ENCODE measurements around the gene TSSK1B. TPM values are rescaled to one million over a fixed set of nuclear protein-coding genes. Genes with fewer than 3 reads are reported as not detected.

The TSSK1B gene
- total and polyA plus RNA-seq, 10 of the 15 experiments (the other 5 are each of a cell fraction or from before 2014, with no cell fraction given) = not detected

DNA sequence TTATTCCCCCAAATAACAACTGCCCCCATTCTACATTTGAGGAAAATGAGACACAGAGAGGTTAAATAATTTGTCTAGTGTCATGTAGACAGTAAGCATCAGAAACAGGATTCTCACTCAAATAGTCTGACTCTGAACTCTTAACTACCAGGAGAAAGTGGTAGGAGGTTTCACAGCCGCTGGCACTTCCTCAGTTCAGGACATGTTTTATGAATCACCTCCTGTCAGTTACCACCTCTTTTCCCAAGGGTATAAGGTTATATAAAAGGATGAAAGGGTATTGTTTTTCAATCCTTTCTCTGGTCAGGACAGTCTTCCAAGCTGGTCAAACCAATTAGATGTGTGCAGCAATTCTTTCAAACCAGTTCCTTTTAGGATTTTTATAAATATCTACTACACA is 52.1 kb downstream of the TSSK1B start (continued):
- TF ChIP-seq BHLHE40 (IDR thresholded peaks at IDR 0.05; ENCODE audit: borderline replicate concordance in 1 of 2, low read depth in 2 of 2, low read length in 1 of 2) = no peak
- no peak for TF ChIP-seq SUZ12 (IDR thresholded peaks at IDR 0.05; ENCODE audit: unreplicated experiment)
- TF ChIP-seq, protein P1, sequence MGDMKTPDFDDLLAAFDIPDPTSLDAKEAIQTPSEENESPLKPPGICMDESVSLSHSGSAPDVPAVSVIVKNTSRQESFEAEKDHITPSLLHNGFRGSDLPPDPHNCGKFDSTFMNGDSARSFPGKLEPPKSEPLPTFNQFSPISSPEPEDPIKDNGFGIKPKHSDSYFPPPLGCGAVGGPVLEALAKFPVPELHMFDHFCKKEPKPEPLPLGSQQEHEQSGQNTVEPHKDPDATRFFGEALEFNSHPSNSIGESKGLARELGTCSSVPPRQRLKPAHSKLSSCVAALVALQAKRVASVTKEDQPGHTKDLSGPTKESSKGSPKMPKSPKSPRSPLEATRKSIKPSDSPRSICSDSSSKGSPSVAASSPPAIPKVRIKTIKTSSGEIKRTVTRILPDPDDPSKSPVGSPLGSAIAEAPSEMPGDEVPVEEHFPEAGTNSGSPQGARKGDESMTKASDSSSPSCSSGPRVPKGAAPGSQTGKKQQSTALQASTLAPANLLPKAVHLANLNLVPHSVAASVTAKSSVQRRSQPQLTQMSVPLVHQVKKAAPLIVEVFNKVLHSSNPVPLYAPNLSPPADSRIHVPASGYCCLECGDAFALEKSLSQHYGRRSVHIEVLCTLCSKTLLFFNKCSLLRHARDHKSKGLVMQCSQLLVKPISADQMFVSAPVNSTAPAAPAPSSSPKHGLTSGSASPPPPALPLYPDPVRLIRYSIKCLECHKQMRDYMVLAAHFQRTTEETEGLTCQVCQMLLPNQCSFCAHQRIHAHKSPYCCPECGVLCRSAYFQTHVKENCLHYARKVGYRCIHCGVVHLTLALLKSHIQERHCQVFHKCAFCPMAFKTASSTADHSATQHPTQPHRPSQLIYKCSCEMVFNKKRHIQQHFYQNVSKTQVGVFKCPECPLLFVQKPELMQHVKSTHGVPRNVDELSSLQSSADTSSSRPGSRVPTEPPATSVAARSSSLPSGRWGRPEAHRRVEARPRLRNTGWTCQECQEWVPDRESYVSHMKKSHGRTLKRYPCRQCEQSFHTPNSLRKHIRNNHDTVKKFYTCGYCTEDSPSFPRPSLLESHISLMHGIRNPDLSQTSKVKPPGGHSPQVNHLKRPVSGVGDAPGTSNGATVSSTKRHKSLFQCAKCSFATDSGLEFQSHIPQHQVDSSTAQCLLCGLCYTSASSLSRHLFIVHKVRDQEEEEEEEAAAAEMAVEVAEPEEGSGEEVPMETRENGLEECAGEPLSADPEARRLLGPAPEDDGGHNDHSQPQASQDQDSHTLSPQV (IDR thresholded peaks at IDR 0.05) = no peak
- TF ChIP-seq FOXM1 (IDR thresholded peaks at IDR 0.05; ENCODE audit: low read depth, low read length) = no peak
- no peak for TF ChIP-seq BRCA1 (IDR thresholded peaks at IDR 0.05; ENCODE audit: low read depth, low read length)
- no peak for TF ChIP-seq NR2C2 (IDR thresholded peaks at IDR 0.05; ENCODE audit: borderline replicate concordance, control insufficient read depth, insufficient read length, low read depth)
- TF ChIP-seq PML (IDR thresholded peaks at IDR 0.05; ENCODE audit: low read length) = no peak
- no peak for TF ChIP-seq ESRRA (IDR thresholded peaks at IDR 0.05; ENCODE audit: low read length)
- TF ChIP-seq, protein P2, sequence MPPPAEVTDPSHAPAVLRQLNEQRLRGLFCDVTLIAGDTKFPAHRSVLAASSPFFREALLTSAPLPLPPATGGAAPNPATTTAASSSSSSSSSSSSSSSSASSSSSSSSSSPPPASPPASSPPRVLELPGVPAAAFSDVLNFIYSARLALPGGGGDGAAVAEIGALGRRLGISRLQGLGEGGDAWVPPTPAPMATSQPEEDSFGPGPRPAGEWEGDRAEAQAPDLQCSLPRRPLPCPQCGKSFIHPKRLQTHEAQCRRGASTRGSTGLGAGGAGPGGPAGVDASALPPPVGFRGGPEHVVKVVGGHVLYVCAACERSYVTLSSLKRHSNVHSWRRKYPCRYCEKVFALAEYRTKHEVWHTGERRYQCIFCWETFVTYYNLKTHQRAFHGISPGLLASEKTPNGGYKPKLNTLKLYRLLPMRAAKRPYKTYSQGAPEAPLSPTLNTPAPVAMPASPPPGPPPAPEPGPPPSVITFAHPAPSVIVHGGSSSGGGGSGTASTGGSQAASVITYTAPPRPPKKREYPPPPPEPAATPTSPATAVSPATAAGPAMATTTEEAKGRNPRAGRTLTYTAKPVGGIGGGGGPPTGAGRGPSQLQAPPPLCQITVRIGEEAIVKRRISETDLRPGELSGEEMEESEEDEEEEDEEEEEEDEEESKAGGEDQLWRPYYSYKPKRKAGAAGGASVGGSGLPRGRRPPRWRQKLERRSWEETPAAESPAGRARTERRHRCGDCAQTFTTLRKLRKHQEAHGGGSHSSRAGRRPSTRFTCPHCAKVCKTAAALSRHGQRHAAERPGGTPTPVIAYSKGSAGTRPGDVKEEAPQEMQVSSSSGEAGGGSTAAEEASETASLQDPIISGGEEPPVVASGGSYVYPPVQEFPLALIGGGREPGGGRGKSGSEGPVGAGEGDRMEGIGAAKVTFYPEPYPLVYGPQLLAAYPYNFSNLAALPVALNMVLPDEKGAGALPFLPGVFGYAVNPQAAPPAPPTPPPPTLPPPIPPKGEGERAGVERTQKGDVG (CRISPR knock-in tag; IDR thresholded peaks at IDR 0.05) = no peak
- TF ChIP-seq RB1 (IDR thresholded peaks at IDR 0.05; ENCODE audit: borderline replicate concordance) = no peak
- TF ChIP-seq MXI1 (IDR thresholded peaks at IDR 0.05; ENCODE audit: low read depth, low read length) = no peak

Other genes starting within 250 kb of the TSSK1B start
- 0.22 and 0.28 TPM in 2 replicates for gene MCC, start 53.5 kb upstream of the TSSK1B start, total RNA-seq (2014; rRNA removed)
- gene MCC, start 53.5 kb upstream of the TSSK1B start, total RNA-seq (2014; rRNA removed; fragmentation: Illumina TruSeq; extraction: Trizol) = 0.13 and 0.28 TPM in 2 replicates
- gene MCC, start 53.5 kb upstream of the TSSK1B start, total RNA-seq (2021) = 0.38 and 0.48 TPM in 2 replicates
- gene MCC, start 53.5 kb upstream of the TSSK1B start, polyA plus RNA-seq (2011; rRNA removed) = 0.03 and 0.04 TPM in 2 replicates
- gene MCC, start 53.5 kb upstream of the TSSK1B start, polyA plus RNA-seq (2014; fragmentation: Illumina TruSeq; extraction: Trizol) = 0.06 and 0.15 TPM in 2 replicates
- gene MCC, start 53.5 kb upstream of the TSSK1B start, polyA plus RNA-seq (2014; fragmentation: Nextera tagmentation; extraction: Ambion mirVana) = under 1 TPM; 0.04 to 0.18 TPM
- gene MCC, start 53.5 kb upstream of the TSSK1B start, polyA plus RNA-seq (2014; rRNA removed) = 0.09 and 0.10 TPM in 2 replicates
- gene MCC, start 53.5 kb upstream of the TSSK1B start, polyA plus RNA-seq (2016; fragmentation: Nextera tagmentation; extraction: Ambion mirVana) = under 1 TPM; 0.64 to 0.86 TPM
- 16.7 and 20.3 TPM in 2 replicates for gene YTHDC2, start 78.7 kb upstream of the TSSK1B start, total RNA-seq (2014; rRNA removed)
- 23.0 and 24.9 TPM in 2 replicates for gene YTHDC2, start 78.7 kb upstream of the TSSK1B start, total RNA-seq (2014; rRNA removed; fragmentation: Illumina TruSeq; extraction: Trizol)
- gene YTHDC2, start 78.7 kb upstream of the TSSK1B start, total RNA-seq (2021) = 25.2 and 25.8 TPM in 2 replicates
- 16.1 and 25.7 TPM in 2 replicates for gene YTHDC2, start 78.7 kb upstream of the TSSK1B start, polyA plus RNA-seq (2011; rRNA removed)
- gene YTHDC2, start 78.7 kb upstream of the TSSK1B start, polyA plus RNA-seq (2014; fragmentation: Illumina TruSeq; extraction: Trizol) = 24.3 and 29.6 TPM in 2 replicates
- gene YTHDC2, start 78.7 kb upstream of the TSSK1B start, polyA plus RNA-seq (2014; fragmentation: Nextera tagmentation; extraction: Ambion mirVana) = 1 to 10 TPM; 3.8 to 5.7 TPM
- gene YTHDC2, start 78.7 kb upstream of the TSSK1B start, polyA plus RNA-seq (2014; rRNA removed) = 18.6 and 21.6 TPM in 2 replicates
- gene YTHDC2, start 78.7 kb upstream of the TSSK1B start, polyA plus RNA-seq (2016; fragmentation: Nextera tagmentation; extraction: Ambion mirVana) = 10 to 100 TPM; 15.1 to 16.0 TPM

Measured in GM12878 (cell line).